Gastroesophageal sphincter (tissue), 3 donors: ENCODE data around the gene UAP1L1.

Source experiments
- CTCF ChIP-seq, 4 experiments: fragments of 200-600 bp in 2 of 4; fragments of 450-650 bp in 2 of 4; sonication (generic) in 1 of 4; IDR thresholded peaks; one replicate each; pipeline ENCODE4 v1.5.1; 2017 to 2019; ENCODE audit warnings: antibody characterized with exemption in 4 of 4, mild to moderate bottlenecking in 2 of 4, moderate library complexity in 2 of 4
- POLR2A ChIP-seq, 2 donors: fragments of 450-650 bp; IDR thresholded peaks; one replicate each; pipeline ENCODE4 v1.6.1; 2017; ENCODE audit warnings: antibody characterized with exemption in 2 of 2, mild to moderate bottlenecking in 2 of 2, moderate library complexity in 1 of 2
- POLR2AphosphoS5 ChIP-seq: sonication (generic); formaldehyde crosslinking; IDR thresholded peaks from one replicate; pipeline ENCODE4 v1.6.1; 2017; ENCODE audit warnings: antibody characterized with exemption

- TF ChIP-seq CTCF (IDR thresholded peaks at IDR 0.05) (peak in 3 of 4 experiments; percentile 80 to 87 (median 84)), POLR2A (IDR thresholded peaks at IDR 0.05) (no peak), POLR2AphosphoS5 (no peak)
Observed at GRCh38 chr9:137067860-137068538, 9.3 kb upstream of the UAP1L1 start.
